ENCODE measurements around the gene FIBP. TPM values are rescaled to one million over a fixed set of nuclear protein-coding genes. Genes with fewer than 3 reads are reported as not detected.
A peak's percentile ranks its signal among the peaks of the same experiment; 100 is the strongest.

Gene FIBP
- total and polyA plus RNA-seq, 12 donors: 57.9 to 183 (median 72.4) TPM

- 37 to 48% (median 43%) methylated on average over 9 of the region's 9 CpGs for WGBS, 4 donors
- no peaks in the 10 kb centered on the region for H3K27me3 ChIP-seq
- TF ChIP-seq, protein P1, sequence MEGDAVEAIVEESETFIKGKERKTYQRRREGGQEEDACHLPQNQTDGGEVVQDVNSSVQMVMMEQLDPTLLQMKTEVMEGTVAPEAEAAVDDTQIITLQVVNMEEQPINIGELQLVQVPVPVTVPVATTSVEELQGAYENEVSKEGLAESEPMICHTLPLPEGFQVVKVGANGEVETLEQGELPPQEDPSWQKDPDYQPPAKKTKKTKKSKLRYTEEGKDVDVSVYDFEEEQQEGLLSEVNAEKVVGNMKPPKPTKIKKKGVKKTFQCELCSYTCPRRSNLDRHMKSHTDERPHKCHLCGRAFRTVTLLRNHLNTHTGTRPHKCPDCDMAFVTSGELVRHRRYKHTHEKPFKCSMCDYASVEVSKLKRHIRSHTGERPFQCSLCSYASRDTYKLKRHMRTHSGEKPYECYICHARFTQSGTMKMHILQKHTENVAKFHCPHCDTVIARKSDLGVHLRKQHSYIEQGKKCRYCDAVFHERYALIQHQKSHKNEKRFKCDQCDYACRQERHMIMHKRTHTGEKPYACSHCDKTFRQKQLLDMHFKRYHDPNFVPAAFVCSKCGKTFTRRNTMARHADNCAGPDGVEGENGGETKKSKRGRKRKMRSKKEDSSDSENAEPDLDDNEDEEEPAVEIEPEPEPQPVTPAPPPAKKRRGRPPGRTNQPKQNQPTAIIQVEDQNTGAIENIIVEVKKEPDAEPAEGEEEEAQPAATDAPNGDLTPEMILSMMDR (IDR thresholded peaks at IDR 0.05): no peak
- no peak for TF ChIP-seq POLR2A (IDR thresholded peaks at IDR 0.05)
- no peaks in the 10 kb centered on the region for H3K4me1 ChIP-seq (replicated peaks in 1 of 2)
- no peak overlapping the region for H3K27ac ChIP-seq
- H3K36me3 ChIP-seq (replicated peaks in 1 of 2): no peaks in the 10 kb centered on the region
- intact Hi-C loops (cut with DNase I): no loop called here
- no peak for DNase-seq
- H3K4me3 ChIP-seq: no peak overlapping the region
- no peaks in the 10 kb centered on the region for H3K9me3 ChIP-seq (replicated peaks in 1 of 3)
Measured at GRCh38 chr11:65932558-65932919, 44.3 kb upstream of the FIBP start.

DNA sequence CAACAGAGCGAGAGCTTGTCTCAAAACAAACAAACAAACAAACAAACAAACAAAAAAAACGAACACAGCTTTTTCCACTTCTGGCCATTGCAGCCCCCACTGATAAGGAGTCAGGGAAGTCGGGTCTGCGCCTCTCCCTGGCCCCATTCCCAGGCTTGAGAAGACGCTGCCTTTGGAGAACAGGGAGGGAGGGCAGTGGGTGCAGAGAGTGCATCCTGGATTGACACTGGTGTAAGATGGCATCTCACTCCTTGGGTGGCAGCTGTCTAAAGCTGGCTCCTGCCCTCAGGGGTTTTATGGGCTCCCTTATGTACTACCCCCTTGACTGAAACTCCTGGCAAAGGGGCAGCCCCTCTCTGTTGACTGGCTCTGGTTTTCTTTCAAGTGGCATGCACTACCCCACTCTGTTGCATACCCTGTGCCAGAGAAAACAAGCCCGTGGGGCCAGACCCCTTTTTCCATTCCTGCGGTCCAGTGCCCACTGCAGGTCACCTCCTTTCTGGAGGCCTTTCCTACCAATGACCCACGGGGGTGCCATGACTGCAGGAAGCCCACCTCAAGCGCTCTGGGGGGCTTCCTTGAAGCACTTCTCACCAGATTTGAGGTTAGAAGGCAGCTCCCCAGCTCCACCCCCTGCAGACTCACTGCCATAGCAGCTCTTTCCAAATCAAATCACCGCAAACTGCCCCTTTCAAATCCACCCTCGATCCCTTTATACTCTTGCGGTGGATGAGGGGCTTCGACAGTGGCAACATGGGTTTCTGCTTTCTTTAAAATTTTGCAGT, 43.7 kb upstream of the FIBP start:
- intact Hi-C loops (cut with DNase I): no loop called here
- Histone ChIP-seq H3K27me3 (no peaks in the 10 kb centered on the region), H3K36me3 (replicated peaks in 1 of 2) (no peaks in the 10 kb centered on the region), H3K4me1 (replicated peaks in 1 of 2) (no peaks in the 10 kb centered on the region), H3K4me3 (no peak overlapping the region), H3K9me3 (replicated peaks in 1 of 3) (no peaks in the 10 kb centered on the region), H3K27ac (no peak overlapping the region)
- DNase-seq: no peak
- WGBS, 4 donors: 61 to 67% (median 63%) methylated on average over 13 of the region's 13 CpGs
- no peak for TF ChIP-seq POLR2A (IDR thresholded peaks at IDR 0.05)
- TF ChIP-seq, protein P1 (IDR thresholded peaks at IDR 0.05): no peak

DNA sequence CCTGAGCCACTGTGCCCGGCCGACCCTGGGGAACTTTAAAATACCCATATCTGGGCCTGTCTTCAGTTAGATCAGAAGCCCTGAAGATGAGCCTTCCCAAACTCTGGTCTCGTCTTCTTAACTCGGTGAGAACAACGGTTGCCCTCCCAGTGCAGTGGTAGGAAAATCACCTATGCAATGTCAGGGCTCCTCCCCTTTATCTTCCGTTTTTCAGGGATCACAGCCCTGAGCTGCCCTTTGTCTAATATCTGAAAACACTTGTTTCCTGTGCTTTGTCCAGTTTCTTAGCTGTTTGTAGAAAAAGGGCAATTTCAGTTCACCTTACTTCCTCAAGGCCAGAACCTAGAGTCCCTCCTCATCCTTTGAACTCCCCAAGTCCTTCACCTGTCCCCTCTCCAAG, 40.4 kb upstream of the FIBP start:
- Histone ChIP-seq H3K4me3 (no peak overlapping the region), H3K4me1 (replicated peaks in 1 of 2) (no peaks in the 10 kb centered on the region), H3K9me3 (replicated peaks in 1 of 3) (no peaks in the 10 kb centered on the region), H3K27ac (no peak overlapping the region), H3K36me3 (replicated peaks in 1 of 2) (no peaks in the 10 kb centered on the region), H3K27me3 (no peaks in the 10 kb centered on the region)
- TF ChIP-seq, protein P1 (IDR thresholded peaks at IDR 0.05): no peak
- TF ChIP-seq POLR2A (IDR thresholded peaks at IDR 0.05): no peak
- intact Hi-C loops (cut with DNase I): no loop called here
- DNase-seq: no peak
- WGBS, 4 donors: 54 to 80% (median 73%) methylated on average over 5 to 6 of the region's 6 CpGs

DNA sequence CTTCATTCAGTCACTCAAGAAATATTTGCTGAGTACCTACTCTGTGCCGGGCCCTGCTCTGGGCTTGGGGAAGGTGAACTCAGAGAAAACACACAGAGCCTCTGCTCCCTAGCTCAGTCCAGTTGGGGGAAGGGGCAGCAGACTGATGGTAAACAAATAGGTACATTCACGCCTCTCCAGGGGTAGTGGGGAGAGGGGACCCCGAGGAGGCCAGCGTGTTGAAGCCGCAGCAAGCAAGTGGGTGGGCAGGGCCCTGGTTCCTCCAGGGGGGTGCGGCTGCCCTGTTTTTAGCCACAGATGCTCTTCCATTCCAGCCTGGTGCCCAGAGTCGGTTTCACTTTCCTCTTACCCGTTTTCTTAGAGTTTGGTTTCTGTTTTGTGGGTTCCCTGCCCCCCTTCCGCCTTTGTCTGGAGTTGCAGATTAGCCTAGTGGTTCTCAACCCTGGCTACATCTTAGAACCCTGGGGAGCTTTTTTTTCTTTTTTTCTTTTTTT, 39.7 kb upstream of the FIBP start:
- intact Hi-C loops (cut with DNase I): no loop called here
- Histone ChIP-seq H3K36me3 (replicated peaks in 1 of 2) (peaks cover 0 to 2% of the 10 kb centered on the region in 2 donors), H3K27ac (peak overlapping the region in 2 of 5 donors; percentile 34 to 52), H3K9me3 (replicated peaks in 1 of 3) (no peaks in the 10 kb centered on the region), H3K27me3 (no peaks in the 10 kb centered on the region), H3K4me1 (replicated peaks in 1 of 2) (no peaks in the 10 kb centered on the region), H3K4me3 (no peak overlapping the region)
- 38 to 50% (median 47%) methylated on average over 9 of the region's 9 CpGs for WGBS, 4 donors
- peak in 2 of 7 donors; percentile 30 to 62 for DNase-seq
- TF ChIP-seq, protein P1 (IDR thresholded peaks at IDR 0.05): no peak
- no peak for TF ChIP-seq POLR2A (IDR thresholded peaks at IDR 0.05)
